ENCODE results near the gene ZDHHC19. TPM values are rescaled to one million over a fixed set of nuclear protein-coding genes. Genes with fewer than 3 reads are reported as not detected.
A peak's percentile ranks its signal among the peaks of the same experiment; 100 is the strongest.
"Not testable (repeated sequence)": the region's sequence is repeated elsewhere in the genome, so short reads cannot be mapped to it uniquely, and the experiment has no call there.

ZDHHC19 gene
- total and polyA plus RNA-seq, 9 donors, result 0.24 to 0.32 TPM; not detected in 7

DNA sequence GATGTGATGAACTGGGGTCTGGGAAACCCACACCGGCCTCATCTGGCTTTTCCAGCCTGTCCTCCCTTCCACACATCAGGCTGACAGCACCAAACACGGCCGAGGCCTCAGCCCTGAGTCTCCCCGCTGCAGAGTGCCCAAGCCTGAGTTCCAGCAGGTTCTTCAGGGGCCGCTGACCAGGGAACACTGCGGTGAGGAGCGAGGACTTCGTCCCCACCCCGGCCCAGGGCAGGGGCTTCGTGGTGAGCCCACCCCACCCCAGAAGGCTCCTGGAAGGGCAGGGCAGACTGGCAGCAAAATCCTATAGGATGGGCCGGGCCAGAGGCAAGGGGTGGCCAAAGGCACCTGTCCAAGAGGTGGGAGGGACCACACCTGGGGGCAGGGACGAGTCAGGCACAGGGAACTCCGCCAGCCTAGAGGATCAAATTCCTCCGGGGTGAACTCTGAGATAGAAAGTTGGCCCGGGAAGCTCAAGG is 4.9 kb upstream of the ZDHHC19 start, which contains the start of gene SLC51A:
Gene SLC51A, plus strand, starts transcription at position 446 of the 476 bp plus-strand sequence. CDS start 179 bp downstream, outside the sequence.
- 22% methylated on average over 14 of the region's 15 CpGs for WGBS (ENCODE audit: insufficient coverage)
- Histone ChIP-seq H3K9me3 (replicated peaks; ENCODE audit: control insufficient read depth, low read depth, low read length) (no peaks in the 10 kb centered on the region), H3K27ac (ENCODE audit: low read length) (no peak within 1 kb of the TSS), H3K4me1 (ENCODE audit: control insufficient read depth, insufficient read depth, low read length) (peaks cover 22% of the 10 kb centered on the region), H3K36me3 (ENCODE audit: control insufficient read depth, insufficient read depth, low read length) (no peaks in the 10 kb centered on the region), H3K4me3 (ENCODE audit: low read length) (no peak within 1 kb of the TSS), H3K27me3 (ENCODE audit: control insufficient read depth, insufficient read depth, low read length) (peaks cover 31% of the 10 kb centered on the region)
- DNase-seq, result no peak

DNA sequence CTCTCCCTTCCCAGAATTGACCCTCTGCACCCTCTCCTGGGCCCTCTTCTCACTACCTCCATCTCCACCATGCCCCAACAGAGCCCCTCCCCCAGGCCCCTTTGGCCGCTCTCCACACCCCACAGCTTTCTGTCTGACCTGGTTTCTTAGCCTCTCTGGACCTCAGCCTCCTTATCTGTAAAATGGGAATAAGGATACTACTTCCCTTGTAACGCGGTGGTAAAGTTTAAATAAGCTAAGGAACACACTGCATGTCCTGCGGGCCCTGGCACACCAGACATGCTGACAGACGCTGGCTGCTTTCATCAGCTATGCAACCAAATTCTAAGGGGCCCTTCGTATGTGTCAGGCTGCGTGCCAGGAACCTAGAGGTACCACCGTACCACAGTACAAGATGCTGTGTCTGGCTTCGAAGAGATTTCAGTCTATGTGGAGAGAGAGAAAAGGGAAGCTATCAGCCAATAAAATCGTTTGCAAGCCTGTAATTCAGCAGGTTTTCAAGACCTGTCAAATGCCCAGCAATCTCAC is 4.4 kb upstream of the ZDHHC19 start:
- H3K4me3 ChIP-seq (ENCODE audit: low read length), result no peak overlapping the region
- no peak overlapping the region for H3K27ac ChIP-seq (ENCODE audit: low read length)
- peaks cover 31% of the 10 kb centered on the region for H3K27me3 ChIP-seq (ENCODE audit: control insufficient read depth, insufficient read depth, low read length)
- DNase-seq, result no peak
- peaks cover 22% of the 10 kb centered on the region for H3K4me1 ChIP-seq (ENCODE audit: control insufficient read depth, insufficient read depth, low read length)
- no peaks in the 10 kb centered on the region for H3K36me3 ChIP-seq (ENCODE audit: control insufficient read depth, insufficient read depth, low read length)
- H3K9me3 ChIP-seq (replicated peaks; ENCODE audit: control insufficient read depth, low read depth, low read length), result no peaks in the 10 kb centered on the region
- WGBS (ENCODE audit: insufficient coverage), result 73% methylated on average over 6 of the region's 10 CpGs

DNA sequence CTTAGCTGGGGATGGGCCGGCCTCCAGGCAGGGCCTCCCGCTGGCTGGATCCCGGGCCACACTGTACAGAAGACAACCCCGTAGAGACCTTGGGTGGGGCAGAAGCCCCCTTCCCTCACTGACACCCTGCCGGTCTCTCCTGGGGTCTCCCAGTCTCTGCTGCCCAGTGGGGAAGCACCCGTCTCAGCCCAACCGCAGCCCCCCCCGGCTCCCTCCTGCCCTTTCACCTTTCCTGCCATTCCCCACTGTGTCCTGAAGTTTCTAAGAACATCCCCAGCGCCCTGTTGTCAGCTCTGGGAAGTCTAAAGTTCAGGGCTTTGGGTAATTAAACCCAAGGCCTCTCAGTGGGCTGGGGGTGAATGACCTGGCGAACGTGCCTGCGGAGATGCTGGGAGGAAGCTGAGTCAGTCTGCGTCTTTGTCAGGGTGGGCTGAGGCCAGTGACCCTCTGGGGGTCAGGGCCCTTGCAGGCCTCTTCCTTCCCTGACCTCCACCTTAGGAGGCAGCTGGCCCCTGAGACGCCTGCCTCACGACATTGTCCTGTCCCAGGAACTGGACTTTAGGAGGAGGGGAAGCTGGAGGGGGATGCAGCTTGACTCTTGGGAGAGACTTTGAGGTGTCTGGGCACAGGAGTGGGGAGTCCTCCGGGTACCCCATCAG is 3.7 kb upstream of the ZDHHC19 start:
- WGBS (ENCODE audit: insufficient coverage), result 52% methylated on average over 12 of the region's 16 CpGs
- Histone ChIP-seq H3K27ac (ENCODE audit: low read length) (no peak overlapping the region), H3K36me3 (ENCODE audit: control insufficient read depth, insufficient read depth, low read length) (no peaks in the 10 kb centered on the region), H3K27me3 (ENCODE audit: control insufficient read depth, insufficient read depth, low read length) (peaks cover 31% of the 10 kb centered on the region), H3K9me3 (replicated peaks; ENCODE audit: control insufficient read depth, low read depth, low read length) (no peaks in the 10 kb centered on the region), H3K4me1 (ENCODE audit: control insufficient read depth, insufficient read depth, low read length) (peaks cover 20% of the 10 kb centered on the region), H3K4me3 (ENCODE audit: low read length) (no peak overlapping the region)
- no peak for DNase-seq

DNA sequence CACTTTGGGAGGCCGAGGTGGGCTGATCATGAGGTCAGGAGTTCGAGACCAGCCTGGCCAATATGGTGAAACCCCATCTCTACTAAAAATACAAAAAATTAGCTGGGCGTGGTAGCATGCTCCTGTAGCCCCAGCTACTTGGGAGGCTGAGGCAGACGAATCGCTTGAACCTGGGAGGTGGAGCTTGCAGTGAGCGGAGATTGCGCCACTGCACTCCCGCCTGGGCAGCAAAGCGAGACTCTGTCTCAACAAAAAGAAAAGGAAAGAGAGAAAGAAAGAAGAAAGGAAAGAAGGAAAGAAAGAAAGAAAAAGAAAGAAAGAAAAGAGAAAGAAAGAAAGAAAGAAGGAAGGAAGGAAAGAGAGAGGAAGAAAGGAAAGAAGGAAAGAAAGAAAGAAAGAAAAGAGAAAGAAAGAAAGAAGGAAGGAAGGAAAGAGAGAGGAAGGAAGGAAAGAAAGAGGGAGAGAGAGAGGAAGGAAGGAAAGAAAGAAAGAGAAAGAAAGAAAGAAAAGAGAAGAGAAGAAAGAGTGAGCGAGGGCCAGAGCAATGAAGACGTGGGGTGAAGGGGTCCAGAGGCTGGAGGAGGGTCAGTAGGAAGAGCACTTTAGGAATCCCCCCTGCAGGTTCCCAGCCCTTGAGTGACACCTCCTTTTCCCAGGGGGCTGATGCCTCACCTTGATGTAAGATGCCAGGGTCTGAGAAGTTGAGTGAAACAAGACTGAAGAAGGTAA is 1.1 kb downstream of the ZDHHC19 start:
- not testable (repeated sequence) for H3K4me3 ChIP-seq (ENCODE audit: low read length); H3K36me3 ChIP-seq (ENCODE audit: control insufficient read depth, insufficient read depth, low read length); H3K9me3 ChIP-seq (replicated peaks; ENCODE audit: control insufficient read depth, low read depth, low read length); H3K4me1 ChIP-seq (ENCODE audit: control insufficient read depth, insufficient read depth, low read length); DNase-seq; H3K27ac ChIP-seq (ENCODE audit: low read length)
- WGBS (ENCODE audit: insufficient coverage), result 86% methylated on average over 8 of the region's 11 CpGs
- peaks cover 22% of the 10 kb centered on the region for H3K27me3 ChIP-seq (ENCODE audit: control insufficient read depth, insufficient read depth, low read length)

DNA sequence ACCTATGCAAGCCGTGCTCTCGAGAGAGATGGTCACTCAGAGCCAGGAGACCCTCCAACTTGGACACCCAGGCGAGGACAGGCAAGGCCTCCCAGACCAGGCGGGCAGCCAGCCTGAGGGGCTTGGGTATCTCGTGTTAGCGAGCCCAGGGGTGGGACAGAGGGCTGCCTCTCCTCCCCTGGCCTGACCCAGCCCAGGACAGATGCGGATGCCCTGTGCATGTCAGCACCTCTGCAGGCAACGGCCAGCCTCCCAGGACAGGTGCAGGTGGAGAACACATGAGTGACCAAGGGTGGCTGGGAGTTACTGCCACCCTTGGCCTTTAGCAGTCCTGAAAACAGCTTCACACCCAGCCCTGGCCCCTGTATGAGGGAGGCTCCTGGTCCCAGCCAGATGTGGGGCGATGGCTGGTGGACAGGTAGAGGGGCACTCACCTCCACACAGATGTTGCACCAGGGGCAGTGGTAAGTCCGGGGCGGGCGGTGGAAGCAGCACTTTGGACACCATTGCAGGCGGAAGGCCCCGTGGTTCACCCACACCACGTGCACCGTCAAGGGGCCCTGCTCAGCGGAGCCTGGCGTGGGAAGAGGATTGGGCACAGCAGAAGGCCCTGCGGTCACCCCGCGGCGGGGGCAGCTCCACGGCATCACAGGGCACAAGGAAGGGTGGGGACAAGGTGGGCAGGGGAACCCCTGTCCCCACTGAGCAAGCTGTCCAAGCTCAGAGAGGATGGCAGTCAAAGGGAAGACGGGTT is 2.1 kb downstream of the ZDHHC19 start:
- peaks cover 4% of the 10 kb centered on the region for H3K4me1 ChIP-seq (ENCODE audit: control insufficient read depth, insufficient read depth, low read length)
- H3K27ac ChIP-seq (ENCODE audit: low read length), result no peak overlapping the region
- H3K27me3 ChIP-seq (ENCODE audit: control insufficient read depth, insufficient read depth, low read length), result peaks cover 18% of the 10 kb centered on the region
- no peaks in the 10 kb centered on the region for H3K36me3 ChIP-seq (ENCODE audit: control insufficient read depth, insufficient read depth, low read length)
- no peak overlapping the region for H3K4me3 ChIP-seq (ENCODE audit: low read length)
- DNase-seq, result no peak
- WGBS (ENCODE audit: insufficient coverage), result 94% methylated on average over 19 of the region's 24 CpGs
- H3K9me3 ChIP-seq (replicated peaks; ENCODE audit: control insufficient read depth, low read depth, low read length), result no peaks in the 10 kb centered on the region

DNA sequence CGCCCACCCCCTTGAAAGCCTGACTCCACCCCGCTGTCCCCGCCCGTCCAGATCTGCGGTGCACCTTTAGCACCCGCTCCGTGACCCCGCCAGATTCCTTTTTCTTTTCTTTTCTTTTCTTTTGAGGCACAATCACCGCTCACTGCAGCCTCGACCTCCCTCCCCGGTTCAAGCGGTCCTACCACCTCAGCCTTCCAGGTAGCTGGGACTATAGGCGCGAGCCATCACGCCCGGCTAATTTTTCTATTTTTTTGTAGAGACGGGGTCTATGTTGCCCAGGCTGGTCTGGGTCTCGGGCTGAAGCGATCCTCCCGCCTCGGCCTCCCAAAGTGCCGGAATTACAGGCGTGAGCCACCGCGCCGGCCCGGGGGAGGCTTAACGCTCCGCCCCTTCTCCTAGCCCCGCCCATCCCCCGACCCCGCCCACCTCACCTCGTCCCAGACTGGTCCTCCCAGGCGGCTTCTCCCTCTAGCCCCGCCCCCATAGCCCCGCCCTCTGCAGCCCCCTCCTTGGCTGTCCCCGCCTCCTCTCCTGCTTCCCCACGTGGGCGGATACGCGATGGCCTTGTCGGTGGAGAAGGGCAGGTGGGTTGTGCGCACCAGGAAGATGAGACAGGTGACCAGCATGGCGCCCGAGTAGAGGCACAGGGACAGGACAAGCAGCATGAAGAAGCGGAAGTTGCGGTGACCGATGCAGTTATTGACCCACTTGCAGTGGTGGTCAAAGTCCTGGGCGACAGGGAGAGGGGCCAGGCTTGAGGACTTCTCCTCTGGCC is 3.2 kb downstream of the ZDHHC19 start:
- H3K4me1 ChIP-seq (ENCODE audit: control insufficient read depth, insufficient read depth, low read length), result peaks cover 4% of the 10 kb centered on the region
- no peak overlapping the region for H3K27ac ChIP-seq (ENCODE audit: low read length)
- no peaks in the 10 kb centered on the region for H3K36me3 ChIP-seq (ENCODE audit: control insufficient read depth, insufficient read depth, low read length)
- H3K27me3 ChIP-seq (ENCODE audit: control insufficient read depth, insufficient read depth, low read length), result peaks cover 18% of the 10 kb centered on the region
- DNase-seq, result no peak
- H3K4me3 ChIP-seq (ENCODE audit: low read length), result peak overlapping the region; percentile 26
- 30% methylated on average over 37 of the region's 49 CpGs for WGBS (ENCODE audit: insufficient coverage)
- H3K9me3 ChIP-seq (replicated peaks; ENCODE audit: control insufficient read depth, low read depth, low read length), result no peaks in the 10 kb centered on the region

DNA sequence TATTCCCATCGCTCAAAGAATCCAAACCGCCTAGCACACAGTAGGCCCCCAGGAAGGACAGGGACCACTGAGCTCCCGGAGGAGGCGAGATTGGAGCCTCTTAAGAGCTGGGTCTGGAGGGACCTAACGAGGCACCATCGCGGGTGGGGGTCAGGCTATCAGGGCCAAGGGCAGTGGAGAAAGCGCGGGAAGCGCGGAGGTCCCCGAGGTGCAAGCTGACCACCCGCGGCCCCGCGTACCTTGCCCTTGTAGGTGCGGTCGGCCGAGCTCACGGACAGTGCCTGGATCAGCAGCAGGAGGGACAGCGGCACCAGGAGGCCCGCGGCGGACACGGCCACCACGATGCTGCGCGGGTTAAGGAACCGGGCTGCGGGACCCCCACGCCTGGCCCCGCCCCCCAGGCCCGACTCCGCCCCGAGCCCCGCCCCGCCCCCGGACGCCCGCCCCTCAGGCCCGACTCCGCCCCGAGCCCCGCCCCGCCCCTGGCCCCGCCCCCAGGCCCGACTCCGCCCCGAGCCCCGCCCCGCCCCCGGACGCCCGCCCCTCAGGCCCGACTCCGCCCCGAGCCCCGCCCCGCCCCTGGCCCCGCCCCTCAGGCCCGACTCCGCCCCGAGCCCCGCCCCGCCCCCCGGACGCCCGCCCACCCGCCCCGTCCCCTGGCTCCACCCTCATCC is 3.9 kb downstream of the ZDHHC19 start:
- H3K9me3 ChIP-seq (replicated peaks; ENCODE audit: control insufficient read depth, low read depth, low read length), result no peaks in the 10 kb centered on the region
- peak overlapping the region; percentile 9 for H3K4me3 ChIP-seq (ENCODE audit: low read length)
- WGBS (ENCODE audit: insufficient coverage), result 18% methylated on average over 23 of the region's 70 CpGs
- DNase-seq, result no peak
- H3K4me1 ChIP-seq (ENCODE audit: control insufficient read depth, insufficient read depth, low read length), result peaks cover 9% of the 10 kb centered on the region
- no peaks in the 10 kb centered on the region for H3K36me3 ChIP-seq (ENCODE audit: control insufficient read depth, insufficient read depth, low read length)
- peaks cover 18% of the 10 kb centered on the region for H3K27me3 ChIP-seq (ENCODE audit: control insufficient read depth, insufficient read depth, low read length)
- no peak overlapping the region for H3K27ac ChIP-seq (ENCODE audit: low read length)

DNA sequence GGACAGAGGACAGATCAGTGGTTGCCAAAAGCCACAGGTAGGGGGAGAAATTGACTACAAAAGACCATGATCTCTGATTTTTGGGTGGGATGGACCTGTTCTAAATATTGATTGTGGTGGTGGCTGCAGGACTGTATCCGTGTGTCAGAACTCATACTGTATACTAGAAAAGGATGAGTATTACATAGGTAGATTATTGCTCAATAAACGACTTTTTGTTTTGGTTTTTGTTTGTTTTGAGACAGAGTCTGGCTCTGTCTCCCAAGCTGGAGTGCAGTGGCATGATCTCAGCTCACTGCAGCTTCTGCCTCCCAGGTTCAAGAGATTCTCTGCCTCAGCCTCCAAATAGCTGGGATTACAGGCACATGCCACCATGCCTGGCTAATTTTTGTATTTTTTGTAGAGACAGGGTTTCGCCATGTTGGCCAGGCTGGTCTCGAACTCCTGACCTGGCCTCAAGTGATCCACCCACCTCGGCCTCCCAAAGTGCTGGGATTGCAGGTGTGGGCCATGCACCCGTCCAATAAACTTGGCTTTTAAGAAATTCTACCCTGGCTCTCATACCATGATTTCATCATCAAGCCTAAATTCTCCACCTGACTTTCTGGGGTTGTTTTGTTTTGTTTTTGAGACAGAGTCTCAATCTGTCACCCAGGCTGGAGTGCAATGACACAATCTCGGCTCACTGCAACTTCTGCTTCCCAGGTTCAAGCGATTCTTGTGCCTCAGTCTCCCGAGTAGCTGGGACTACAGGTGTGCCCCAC is 5.6 kb downstream of the ZDHHC19 start:
- not testable (repeated sequence) for H3K9me3 ChIP-seq (replicated peaks; ENCODE audit: control insufficient read depth, low read depth, low read length); H3K4me3 ChIP-seq (ENCODE audit: low read length); H3K36me3 ChIP-seq (ENCODE audit: control insufficient read depth, insufficient read depth, low read length); DNase-seq; H3K27ac ChIP-seq (ENCODE audit: low read length); H3K4me1 ChIP-seq (ENCODE audit: control insufficient read depth, insufficient read depth, low read length)
- 94% methylated on average over 8 of the region's 9 CpGs for whole genome bisulfite sequencing (ENCODE audit: insufficient coverage)
- H3K27me3 ChIP-seq (ENCODE audit: control insufficient read depth, insufficient read depth, low read length), result peaks cover 15% of the 10 kb centered on the region

DNA sequence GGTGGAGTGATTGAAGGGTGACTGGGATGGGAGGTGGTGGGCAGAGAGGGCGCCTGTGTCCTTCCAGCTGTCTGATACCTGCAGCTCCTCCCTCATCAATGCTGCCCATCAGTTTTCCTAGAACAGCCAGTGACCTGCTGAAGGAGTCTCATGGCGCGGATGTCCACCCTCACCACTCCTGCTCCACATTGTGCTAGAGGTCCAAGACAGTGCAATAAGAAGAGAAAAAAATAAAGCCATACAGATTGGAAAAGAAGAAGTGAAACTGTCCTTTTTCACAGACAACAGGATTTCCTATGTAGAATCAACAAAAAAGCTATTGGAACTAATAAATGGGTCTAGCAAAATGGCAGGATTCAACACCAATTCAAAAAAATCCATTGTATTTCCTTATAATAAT is 7.4 kb downstream of the ZDHHC19 start:
- Histone ChIP-seq H3K9me3 (replicated peaks; ENCODE audit: control insufficient read depth, low read depth, low read length) (no peaks in the 10 kb centered on the region), H3K36me3 (ENCODE audit: control insufficient read depth, insufficient read depth, low read length) (no peaks in the 10 kb centered on the region), H3K4me3 (ENCODE audit: low read length) (no peak overlapping the region), H3K27ac (ENCODE audit: low read length) (no peak overlapping the region), H3K27me3 (ENCODE audit: control insufficient read depth, insufficient read depth, low read length) (peaks cover 15% of the 10 kb centered on the region), H3K4me1 (ENCODE audit: control insufficient read depth, insufficient read depth, low read length) (peaks cover 9% of the 10 kb centered on the region)
- no peak for DNase-seq
- WGBS (ENCODE audit: insufficient coverage), result no CpG with 5 or more reads among the region's 3 CpGs
